Mononuclear cell (primary cell): ENCODE data around the gene PLEKHG4. TPM values are rescaled to one million over a fixed set of nuclear protein-coding genes. Genes with fewer than 3 reads are reported as not detected.

Experiments
- H3K27me3 ChIP-seq: 2 replicates; pipeline ENCODE4 v1.6.0; 2011; ENCODE audit warnings: low read length, control low read depth; ENCODE audit not compliant: insufficient read depth
- H3K4me1 ChIP-seq: 2 replicates; pipeline ENCODE4 v1.5.1; 2011; ENCODE audit warnings: mild to moderate bottlenecking, low read length, control low read depth; ENCODE audit not compliant: insufficient read depth
- H3K4me3 ChIP-seq: 2 replicates; pipeline ENCODE4 v1.5.1; 2011; ENCODE audit warnings: mild to moderate bottlenecking, low read length, moderate library complexity
- H3K9me3 ChIP-seq: 2 replicates; pipeline ENCODE4 v1.5.1; 2011; ENCODE audit warnings: low read depth, mild to moderate bottlenecking, control low read depth, low read length
- total RNA-seq: library from RNA; depleted of rRNA; stranded (reverse); fragments of >200 nt; gene quantifications from one replicate; pipeline ENCODE4 v1.2.3, GENCODE V29; 2012

PLEKHG4 gene
- total RNA-seq, 1 donor, result 4.0 TPM

DNA sequence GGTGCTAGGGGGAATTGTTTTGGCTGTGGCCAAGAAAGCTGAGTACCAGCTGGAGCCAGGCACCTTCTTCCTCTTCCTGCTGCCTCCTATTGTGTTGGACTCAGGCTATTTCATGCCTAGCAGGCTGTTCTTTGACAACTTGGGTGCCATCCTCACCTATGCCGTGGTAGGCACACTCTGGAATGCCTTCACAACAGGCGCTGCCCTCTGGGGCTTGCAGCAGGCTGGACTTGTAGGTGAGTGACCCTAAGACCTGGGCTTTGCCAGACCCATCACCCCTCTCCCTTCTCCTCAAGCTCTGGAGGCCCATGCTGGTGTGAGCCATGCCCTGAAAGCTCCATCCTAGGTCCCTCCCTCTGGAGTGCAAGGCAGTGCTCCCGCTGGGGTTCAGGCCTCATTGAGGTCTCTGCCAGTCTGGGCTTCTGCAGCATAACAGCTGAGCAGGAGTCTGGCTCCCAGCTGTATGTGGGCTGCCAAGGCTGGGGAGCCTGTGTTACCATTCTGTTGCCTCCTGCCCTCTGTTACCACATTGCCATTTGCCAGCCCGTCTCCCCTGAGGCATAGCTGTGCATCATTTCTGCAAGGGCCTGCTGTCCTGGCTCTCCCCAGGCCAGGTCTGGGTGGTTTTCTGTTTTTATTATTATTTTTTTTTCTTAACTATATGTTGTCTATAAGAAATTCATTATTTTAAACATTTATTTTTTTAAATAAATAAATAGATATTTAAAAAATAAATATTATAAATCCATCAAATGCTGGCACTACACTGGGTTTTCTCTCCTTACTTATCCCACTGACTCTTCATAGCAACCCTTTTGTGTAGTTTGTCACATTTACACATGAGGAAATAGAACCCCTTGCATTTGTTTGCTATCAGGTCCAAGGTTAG is 26.5 kb upstream of the PLEKHG4 start:
- peaks cover 21% of the 10 kb centered on the region for H3K27me3 ChIP-seq

DNA sequence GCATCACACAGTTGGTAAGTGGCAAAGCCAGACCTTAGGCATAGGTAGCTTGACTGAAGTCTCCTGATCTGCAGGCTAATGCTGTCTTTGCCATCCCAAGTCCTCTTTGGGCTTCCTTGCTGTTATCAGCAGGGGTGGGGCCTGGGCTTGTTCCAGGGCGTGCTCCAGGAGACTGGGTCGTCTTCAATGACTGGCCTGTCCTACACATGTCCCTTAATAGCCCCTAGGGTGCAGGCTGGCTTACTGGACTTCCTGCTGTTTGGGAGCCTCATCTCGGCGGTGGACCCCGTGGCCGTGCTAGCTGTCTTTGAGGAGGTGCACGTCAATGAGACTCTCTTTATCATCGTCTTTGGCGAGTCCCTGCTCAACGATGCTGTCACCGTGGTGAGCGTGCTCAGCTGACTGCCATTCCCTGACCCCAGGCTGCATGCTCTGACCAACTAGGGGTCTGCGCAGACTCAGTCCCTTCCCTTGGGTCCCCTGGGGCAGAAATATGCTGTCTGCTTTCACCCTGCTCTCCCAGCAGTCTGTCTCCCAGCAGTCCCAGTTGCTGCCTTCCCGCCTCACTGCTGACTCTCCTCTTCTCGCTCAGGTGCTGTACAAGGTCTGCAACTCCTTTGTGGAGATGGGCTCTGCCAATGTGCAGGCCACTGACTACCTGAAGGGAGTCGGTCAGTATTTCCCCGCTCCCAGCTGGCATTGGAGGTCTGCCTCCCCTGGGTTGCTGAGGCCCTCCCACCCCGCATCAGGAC is 24.4 kb upstream of the PLEKHG4 start:
- no peaks in the 10 kb centered on the region for H3K9me3 ChIP-seq
- H3K27me3 ChIP-seq, result peaks cover 7% of the 10 kb centered on the region
- H3K4me3 ChIP-seq, result no peak overlapping the region
- no peaks in the 10 kb centered on the region for H3K4me1 ChIP-seq

More for the DNA sequence above, 26.5 kb upstream of the PLEKHG4 start:
- no peaks in the 10 kb centered on the region for H3K9me3 ChIP-seq
- no peak overlapping the region for H3K4me3 ChIP-seq
- H3K4me1 ChIP-seq, result peaks cover 17% of the 10 kb centered on the region

DNA sequence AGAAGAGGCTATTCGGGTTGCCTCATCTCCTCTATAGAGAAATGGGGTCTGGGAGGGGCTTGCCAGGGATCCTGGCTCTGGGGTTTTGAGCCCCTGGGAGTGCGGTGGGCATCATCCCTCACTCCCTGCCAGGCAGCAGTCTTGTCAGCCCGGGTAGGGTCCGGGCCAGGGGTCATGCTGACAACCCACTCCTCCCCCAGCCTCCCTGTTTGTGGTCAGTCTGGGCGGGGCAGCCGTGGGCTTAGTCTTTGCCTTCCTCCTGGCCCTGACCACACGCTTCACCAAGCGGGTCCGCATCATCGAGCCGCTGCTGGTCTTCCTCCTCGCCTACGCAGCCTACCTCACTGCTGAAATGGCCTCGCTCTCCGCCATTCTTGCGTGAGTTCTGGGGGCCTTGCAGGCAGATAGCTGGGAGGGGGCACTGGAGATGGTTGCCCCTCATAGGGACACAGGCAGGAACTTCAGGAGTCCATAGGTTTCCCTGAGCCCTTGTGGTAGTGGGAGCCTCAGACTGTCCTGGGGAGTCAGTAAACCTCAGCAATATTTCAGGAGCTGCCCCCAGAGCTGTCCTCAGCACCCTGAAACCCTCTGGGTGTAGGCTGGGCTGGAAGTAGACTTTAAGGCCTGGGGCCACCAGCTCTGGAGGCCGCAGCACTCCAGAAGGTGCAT is 23.6 kb upstream of the PLEKHG4 start:
- no peaks in the 10 kb centered on the region for H3K9me3 ChIP-seq
- H3K27me3 ChIP-seq, result peaks cover under 1% of the 10 kb centered on the region
- no peak overlapping the region for H3K4me3 ChIP-seq
- H3K4me1 ChIP-seq, result no peaks in the 10 kb centered on the region

DNA sequence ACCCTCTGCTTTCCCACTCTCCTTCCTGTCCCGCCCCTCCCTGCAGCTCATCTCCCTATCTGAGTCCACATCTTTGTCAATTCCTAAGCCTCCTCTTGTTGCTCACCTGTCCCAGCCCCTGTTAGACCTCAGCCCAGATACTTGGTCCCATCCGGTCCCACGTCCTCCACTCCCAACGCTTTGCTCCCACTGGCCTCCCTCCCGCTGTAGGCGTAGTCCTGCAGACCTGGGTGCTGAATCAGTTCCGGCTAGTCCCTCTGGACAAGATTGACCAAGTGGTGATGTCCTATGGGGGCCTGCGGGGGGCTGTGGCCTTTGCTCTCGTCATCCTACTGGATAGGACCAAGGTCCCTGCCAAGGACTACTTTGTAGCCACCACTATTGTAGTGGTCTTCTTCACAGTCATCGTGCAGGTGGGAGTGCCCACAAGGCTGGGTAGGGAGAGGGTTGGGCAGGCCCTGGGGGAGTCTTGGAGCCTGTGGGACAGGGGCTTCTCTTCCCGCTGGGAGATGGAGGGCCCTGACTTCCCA is 22.6 kb upstream of the PLEKHG4 start:
- H3K9me3 ChIP-seq, result no peaks in the 10 kb centered on the region
- no peaks in the 10 kb centered on the region for H3K4me1 ChIP-seq
- H3K27me3 ChIP-seq, result no peaks in the 10 kb centered on the region
- H3K4me3 ChIP-seq, result no peak overlapping the region

DNA sequence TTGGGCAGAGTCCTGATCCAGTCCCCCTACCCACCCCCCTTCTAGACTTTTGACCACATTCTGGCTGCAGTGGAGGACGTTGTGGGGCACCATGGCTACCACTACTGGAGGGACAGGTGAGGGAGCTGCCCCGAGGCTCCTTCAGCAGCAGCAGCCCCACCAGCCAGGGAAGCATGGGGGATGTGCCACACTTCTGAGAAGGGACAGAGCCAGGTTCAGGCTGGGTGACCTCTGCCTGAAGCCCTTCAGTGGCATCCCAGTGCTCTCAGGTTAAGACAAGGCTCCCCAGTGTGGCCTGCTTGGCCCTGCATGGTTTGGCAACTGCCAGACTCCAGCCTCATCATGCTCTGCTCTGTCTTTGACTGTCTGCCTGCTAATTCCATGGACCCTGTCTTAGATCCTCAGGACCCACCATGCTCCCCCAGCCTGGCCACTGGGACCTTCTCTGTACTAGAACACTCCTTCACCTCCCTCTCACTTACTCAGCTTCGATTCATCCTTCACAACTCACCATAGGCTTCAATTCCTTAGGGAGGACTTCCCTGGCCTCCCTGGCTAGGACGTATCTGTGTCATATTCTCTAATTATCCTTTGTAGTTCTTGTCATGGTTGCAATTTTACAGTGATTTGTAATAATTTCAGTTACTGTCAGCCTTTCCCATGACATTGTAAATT is 21.7 kb upstream of the PLEKHG4 start:
- Histone ChIP-seq H3K27me3 (no peaks in the 10 kb centered on the region), H3K9me3 (no peaks in the 10 kb centered on the region), H3K4me1 (no peaks in the 10 kb centered on the region), H3K4me3 (no peak overlapping the region)

DNA sequence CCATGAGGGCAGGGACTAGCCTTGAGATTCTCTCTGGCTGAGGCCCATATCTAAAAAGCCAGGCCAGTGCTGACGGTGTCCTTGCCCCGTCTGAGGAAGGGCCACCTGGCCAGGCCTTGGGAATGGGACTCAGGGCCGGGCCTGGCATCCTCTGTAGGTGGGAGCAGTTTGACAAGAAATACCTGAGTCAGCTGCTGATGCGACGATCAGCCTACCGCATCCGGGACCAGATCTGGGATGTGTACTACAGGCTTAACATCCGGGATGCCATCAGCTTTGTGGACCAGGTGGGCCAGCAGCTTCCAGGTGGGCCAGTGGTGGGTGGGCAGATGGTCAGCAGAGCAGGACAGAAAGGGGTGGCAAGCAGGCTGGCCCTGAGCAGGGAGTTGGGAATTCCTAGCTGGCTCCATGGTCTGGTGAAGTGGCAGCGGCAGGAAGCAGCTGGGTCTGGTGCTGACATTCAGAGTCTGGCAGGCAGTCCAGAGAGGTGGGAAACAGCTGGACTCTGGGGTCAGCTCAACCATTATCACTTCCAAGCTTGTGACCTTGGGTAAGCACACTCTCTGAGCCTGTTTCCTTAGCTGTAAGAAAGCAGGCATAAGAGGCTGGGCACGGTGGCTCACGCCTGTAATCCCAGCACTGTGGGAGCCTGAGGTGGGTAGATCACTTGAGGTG is 21.0 kb upstream of the PLEKHG4 start:
- no peak overlapping the region for H3K4me3 ChIP-seq
- H3K9me3 ChIP-seq, result no peaks in the 10 kb centered on the region
- H3K4me1 ChIP-seq, result no peaks in the 10 kb centered on the region
- H3K27me3 ChIP-seq, result no peaks in the 10 kb centered on the region

DNA sequence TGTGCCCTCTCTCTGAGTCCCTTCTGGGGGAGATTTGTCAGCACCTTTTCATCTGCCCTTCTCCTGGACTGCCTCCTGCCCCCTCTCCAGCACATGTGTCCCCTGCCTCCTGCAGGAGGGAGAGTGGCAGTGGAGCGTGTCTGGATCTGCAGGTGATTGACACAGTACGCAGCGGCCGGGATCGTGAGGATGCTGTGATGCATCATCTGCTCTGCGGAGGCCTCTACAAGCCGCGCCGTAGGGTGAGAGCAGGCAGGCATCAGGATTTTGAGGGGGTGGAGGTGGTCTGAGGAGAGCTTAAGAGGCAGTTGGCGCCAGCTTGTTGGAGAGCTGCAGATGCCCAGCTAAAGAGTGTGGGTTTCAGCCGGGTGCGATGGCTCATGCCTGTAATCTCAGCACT is 19.6 kb upstream of the PLEKHG4 start:
- Histone ChIP-seq H3K9me3 (no peaks in the 10 kb centered on the region), H3K4me3 (no peak overlapping the region), H3K4me1 (no peaks in the 10 kb centered on the region), H3K27me3 (no peaks in the 10 kb centered on the region)

DNA sequence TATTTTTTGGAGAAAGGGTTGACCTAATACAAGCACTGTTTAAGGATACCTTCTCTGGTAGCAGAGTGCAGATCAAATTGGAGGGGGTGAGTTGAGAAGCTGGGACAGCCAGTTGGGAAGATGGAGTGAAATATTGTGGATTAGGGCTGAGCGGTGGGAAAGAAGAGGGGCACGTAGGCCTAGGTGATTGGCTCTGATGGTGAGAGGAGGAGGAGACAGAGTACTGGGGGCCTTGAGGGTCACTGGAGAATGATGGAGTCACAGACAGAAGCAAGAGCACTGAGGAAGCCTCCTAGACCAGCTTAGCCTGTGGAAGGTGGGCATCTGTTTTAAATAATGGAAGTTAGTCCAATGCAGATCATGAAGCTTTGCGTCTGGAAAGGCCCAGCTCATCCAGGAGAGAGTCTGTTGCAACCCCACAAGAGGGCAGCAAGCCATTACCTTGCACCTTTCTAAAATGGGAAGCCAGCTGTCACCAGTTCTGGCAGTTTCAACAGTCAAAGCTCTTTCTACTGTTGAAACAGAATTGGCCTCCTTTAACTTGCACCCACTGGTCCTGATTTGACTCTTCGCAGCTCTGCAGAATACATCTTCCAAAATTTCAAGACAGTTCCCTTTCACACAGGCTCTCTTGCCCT is 18.8 kb upstream of the PLEKHG4 start:
- no peaks in the 10 kb centered on the region for H3K27me3 ChIP-seq

DNA sequence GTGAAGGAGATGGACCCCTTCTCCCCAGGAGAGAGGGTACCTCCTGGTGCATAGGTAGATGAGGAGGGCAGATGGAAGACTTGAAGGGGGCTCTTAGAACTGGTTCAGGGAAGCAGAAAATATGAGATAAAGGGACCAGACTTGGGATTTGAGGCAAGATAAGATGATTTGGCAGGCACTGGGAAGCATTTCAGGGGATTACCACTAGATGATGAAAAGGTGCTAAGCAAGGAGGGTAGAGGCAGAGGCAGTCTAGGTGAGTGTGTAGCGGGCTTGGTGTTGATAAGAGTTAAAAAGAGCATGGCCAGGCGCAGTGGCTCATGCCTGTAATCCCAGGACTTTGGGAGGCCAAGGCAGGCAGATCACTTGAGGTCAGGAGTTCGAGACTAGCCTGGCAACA is 16.1 kb upstream of the PLEKHG4 start:
- Histone ChIP-seq H3K27me3 (no peaks in the 10 kb centered on the region), H3K9me3 (no peaks in the 10 kb centered on the region), H3K4me1 (no peaks in the 10 kb centered on the region), H3K4me3 (no peak overlapping the region)

More for the DNA sequence above, 18.8 kb upstream of the PLEKHG4 start:
- Histone ChIP-seq H3K9me3 (no peaks in the 10 kb centered on the region), H3K4me1 (no peaks in the 10 kb centered on the region), H3K4me3 (no peak overlapping the region)

DNA sequence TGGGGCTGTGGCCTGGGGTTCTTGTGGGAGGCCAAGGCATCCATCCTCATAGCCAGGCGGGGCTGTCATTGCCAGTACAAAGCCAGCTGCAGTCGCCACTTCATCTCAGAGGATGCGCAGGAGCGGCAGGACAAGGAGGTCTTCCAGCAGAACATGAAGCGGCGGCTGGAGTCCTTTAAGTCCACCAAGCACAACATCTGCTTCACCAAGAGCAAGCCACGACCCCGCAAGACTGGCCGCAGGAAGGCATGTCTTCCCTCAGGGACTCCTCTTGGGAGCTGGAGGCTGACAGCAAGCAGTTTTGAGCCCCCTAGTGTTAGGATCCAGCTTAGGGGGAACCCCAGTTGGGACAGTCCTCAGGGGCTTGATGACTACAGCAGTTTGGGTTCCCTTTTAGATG is 15.1 kb upstream of the PLEKHG4 start:
- Histone ChIP-seq H3K9me3 (no peaks in the 10 kb centered on the region), H3K4me1 (no peaks in the 10 kb centered on the region), H3K27me3 (no peaks in the 10 kb centered on the region), H3K4me3 (no peak overlapping the region)

DNA sequence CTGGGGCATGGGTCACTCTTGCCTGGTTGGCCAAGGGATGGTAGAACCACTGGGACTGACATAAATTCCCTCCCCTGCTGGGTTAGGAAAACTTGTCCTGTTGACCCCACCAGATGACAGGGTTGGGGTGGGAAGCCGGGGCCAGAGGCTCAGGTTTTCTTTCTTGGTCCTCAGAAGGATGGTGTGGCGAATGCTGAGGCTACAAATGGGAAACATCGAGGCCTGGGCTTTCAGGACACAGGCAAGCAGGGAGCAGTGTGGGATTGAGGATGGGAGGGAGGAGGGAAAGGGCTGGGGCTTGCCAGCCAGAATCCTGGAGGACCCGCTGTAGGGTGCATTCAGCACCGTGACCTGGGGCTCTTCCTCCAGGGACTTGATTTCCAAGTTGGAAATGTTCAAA is 14.5 kb upstream of the PLEKHG4 start:
- no peaks in the 10 kb centered on the region for H3K9me3 ChIP-seq
- no peak overlapping the region for H3K4me3 ChIP-seq
- no peaks in the 10 kb centered on the region for H3K27me3 ChIP-seq
- no peaks in the 10 kb centered on the region for H3K4me1 ChIP-seq

DNA sequence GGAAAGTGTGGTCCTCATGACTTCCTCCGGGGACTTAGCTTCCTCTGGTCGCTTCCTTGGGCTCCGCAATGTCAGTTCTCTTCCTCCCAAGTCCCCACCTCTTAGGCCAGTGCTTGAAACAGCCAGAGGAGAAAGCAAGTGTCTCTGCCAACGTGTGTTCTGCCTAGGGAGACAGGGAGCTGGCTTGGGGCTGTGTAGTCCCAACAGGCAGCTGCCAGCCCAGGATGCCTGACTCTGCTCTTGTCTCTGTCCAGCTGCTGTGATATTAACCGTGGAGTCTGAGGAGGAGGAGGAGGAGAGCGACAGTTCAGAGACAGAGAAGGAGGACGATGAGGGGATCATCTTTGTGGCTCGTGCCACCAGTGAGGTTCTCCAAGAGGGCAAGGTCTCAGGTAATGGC is 13.5 kb upstream of the PLEKHG4 start:
- H3K4me1 ChIP-seq, result no peaks in the 10 kb centered on the region
- H3K4me3 ChIP-seq, result no peak overlapping the region
- no peaks in the 10 kb centered on the region for H3K27me3 ChIP-seq
- no peaks in the 10 kb centered on the region for H3K9me3 ChIP-seq

DNA sequence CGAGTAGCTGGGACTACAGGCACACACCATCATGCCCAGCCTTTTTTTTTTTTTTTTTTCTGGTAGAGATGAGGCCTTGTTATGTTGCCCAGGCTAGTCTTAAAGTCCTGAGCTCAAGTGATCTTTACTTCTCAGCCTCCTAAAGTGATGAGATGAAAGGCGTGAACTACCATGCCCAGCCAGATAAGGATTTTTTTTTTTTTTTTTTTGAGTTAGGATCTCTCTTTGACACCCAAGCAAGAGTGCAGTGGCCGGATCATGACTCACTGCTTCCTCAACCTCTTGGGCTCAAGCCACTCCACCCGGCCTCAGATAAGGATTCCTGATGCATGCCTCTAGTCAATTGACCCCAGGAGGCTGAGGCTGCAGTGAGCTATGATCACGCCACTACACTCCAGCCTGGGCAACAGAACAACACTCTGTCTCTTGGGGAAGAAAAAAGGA is 11.2 kb upstream of the PLEKHG4 start:
- Histone ChIP-seq H3K4me3 (no peak overlapping the region), H3K9me3 (no peaks in the 10 kb centered on the region), H3K4me1 (no peaks in the 10 kb centered on the region), H3K27me3 (no peaks in the 10 kb centered on the region)

DNA sequence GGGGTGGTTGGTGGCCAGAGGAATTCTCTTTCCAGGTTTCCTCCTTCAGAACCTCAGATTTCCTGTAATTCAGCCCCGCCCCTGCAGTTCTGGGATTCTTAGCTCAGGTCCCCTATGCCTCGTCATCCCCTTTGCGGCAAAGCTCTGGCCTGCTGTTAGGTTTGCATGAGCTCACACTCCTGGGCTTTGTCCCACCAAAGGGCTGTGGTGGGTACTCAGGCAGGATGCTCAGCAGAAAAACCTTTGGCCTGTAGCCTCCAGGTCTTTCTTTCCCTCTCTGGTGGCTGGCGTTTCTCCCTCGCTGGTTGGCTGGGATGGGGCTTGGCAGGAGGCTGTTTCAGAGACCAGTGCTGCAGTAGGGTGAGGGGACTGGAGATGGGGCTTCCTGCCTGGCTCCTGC is 9.6 kb upstream of the PLEKHG4 start:
- Histone ChIP-seq H3K9me3 (no peaks in the 10 kb centered on the region), H3K4me3 (no peak overlapping the region), H3K27me3 (no peaks in the 10 kb centered on the region), H3K4me1 (no peaks in the 10 kb centered on the region)
